Measurements from ENCODE around the gene AMDHD2.
"Not testable (repeated sequence)": the region's sequence is repeated elsewhere in the genome, so short reads cannot be mapped to it uniquely, and the experiment has no call there.

AMDHD2 gene, protein sequence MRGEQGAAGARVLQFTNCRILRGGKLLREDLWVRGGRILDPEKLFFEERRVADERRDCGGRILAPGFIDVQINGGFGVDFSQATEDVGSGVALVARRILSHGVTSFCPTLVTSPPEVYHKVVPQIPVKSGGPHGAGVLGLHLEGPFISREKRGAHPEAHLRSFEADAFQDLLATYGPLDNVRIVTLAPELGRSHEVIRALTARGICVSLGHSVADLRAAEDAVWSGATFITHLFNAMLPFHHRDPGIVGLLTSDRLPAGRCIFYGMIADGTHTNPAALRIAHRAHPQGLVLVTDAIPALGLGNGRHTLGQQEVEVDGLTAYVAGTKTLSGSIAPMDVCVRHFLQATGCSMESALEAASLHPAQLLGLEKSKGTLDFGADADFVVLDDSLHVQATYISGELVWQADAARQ

GRCh38 chr16:2520097-2520783 lies at the start of gene AMDHD2:
Gene AMDHD2, plus strand, starts transcription at chr16:2520371. Its CDS starts 88 bp downstream, at chr16:2520459.
- peak; percentile 86 for DNase-seq

DNA sequence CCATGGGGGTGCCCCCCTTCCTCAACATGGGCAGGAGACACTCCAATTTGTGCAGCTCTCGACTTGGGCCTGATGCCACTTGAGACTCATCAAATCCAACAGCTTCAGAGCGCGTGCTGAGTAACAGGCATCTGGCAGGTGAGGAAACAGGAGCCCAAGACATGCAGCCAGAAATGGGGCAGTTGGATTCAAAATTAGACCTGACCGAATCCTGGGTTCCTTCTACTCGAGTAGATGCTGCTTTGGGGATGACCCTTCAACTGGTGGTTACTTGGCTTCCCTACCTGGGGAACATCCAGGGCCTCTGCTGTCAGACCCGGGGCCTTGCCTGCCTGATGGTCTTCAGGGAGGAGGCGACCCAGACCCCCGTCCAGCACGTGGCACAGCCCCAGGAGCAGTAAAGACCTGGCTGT lies 49.6 kb upstream of the AMDHD2 start:
- DNase-seq: no peak

DNA sequence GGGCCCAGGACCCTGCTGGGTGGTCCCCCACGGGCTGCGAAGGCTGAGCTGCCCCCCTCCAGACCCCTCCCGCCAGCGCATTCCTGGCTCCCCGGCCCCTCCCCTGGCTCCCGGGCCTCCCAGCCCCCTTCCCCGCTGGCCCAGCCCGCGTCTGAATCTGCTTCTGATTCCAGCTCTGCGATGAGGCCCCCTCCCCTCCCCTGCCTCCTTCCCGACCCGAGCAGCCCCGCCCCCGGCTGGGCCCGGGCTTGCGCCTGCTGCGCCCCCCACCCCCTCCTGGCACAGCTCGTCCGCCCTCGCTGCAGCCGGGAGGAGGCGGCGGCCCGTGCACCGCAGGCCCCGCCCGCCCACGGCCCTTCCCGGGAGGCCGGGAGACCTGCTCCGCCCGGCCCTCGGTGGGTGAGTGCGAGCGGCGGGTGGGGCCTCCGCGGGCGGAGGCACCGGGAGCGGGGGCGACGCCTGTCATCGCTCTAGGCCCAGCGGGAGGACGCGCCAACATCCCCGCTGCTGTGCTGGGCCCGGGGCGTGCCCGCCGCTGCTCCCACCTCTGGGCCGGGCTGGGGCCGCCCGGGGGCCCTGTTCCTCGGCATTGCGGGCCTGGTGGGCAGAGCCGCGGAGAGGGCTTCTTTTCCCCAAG lies 49.0 kb upstream of the AMDHD2 start, which contains the start of gene NTN3:
TSS of gene NTN3 (plus strand) at position 282 of the 637 bp plus-strand sequence. CDS start 405 bp downstream, outside the sequence.
- no peak for DNase-seq

DNA sequence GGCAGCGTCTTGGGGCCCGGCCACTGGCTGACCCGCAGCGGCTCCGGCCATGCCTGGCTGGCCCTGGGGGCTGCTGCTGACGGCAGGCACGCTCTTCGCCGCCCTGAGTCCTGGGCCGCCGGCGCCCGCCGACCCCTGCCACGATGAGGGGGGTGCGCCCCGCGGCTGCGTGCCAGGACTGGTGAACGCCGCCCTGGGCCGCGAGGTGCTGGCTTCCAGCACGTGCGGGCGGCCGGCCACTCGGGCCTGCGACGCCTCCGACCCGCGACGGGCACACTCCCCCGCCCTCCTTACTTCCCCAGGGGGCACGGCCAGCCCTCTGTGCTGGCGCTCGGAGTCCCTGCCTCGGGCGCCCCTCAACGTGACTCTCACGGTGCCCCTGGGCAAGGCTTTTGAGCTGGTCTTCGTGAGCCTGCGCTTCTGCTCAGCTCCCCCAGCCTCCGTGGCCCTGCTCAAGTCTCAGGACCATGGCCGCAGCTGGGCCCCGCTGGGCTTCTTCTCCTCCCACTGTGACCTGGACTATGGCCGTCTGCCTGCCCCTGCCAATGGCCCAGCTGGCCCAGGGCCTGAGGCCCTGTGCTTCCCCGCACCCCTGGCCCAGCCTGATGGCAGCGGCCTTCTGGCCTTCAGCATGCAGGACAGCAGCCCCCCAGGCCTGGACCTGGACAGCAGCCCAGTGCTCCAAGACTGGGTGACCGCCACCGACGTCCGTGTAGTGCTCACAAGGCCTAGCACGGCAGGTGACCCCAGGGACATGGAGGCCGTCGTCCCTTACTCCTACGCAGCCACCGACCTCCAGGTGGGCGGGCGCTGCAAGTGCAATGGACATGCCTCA lies 48.3 kb upstream of the AMDHD2 start:
- DNase-seq: no peak

GRCh38 chr16:2472488-2472864 lies 47.7 kb upstream of the AMDHD2 start:
- DNase-seq: no peak

DNA sequence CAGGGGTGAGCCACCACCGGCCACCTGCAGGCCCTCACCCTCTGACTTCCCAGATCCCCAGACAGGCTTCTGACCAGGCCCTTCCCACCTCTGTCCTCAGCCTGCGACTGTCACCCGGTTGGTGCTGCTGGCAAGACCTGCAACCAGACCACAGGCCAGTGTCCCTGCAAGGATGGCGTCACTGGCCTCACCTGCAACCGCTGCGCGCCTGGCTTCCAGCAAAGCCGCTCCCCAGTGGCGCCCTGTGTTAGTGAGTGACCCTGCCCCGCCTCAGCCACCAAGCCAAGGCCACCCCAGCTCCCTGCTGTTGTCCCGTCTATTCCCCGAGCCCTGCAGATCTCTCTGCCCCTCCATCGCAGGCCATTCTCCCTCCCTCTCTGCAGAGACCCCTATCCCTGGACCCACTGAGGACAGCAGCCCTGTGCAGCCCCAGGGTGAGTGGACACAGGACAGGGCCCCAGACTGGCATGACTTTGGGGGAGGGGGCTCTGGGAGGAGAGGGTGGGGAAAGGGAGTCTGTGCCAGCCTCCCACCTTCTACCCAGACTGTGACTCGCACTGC lies 47.2 kb upstream of the AMDHD2 start:
- DNase-seq: no peak

DNA sequence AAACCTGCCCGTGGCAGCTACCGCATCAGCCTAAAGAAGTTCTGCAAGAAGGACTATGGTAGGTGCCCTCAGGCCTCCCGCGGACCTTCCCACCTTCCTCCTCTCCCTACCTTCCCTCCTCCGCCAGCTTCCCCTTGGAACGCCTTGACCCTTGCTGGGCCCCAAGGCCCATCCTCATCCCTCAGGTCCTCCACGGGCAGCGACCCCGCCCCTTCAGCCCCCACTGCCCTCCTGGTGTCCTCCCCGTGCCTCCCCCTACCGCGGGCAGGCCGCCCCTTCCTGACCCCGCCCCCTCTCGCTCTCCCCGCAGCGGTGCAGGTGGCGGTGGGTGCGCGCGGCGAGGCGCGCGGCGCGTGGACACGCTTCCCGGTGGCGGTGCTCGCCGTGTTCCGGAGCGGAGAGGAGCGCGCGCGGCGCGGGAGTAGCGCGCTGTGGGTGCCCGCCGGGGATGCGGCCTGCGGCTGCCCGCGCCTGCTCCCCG lies 46.7 kb upstream of the AMDHD2 start:
- DNase-seq: peak; percentile 12

DNA sequence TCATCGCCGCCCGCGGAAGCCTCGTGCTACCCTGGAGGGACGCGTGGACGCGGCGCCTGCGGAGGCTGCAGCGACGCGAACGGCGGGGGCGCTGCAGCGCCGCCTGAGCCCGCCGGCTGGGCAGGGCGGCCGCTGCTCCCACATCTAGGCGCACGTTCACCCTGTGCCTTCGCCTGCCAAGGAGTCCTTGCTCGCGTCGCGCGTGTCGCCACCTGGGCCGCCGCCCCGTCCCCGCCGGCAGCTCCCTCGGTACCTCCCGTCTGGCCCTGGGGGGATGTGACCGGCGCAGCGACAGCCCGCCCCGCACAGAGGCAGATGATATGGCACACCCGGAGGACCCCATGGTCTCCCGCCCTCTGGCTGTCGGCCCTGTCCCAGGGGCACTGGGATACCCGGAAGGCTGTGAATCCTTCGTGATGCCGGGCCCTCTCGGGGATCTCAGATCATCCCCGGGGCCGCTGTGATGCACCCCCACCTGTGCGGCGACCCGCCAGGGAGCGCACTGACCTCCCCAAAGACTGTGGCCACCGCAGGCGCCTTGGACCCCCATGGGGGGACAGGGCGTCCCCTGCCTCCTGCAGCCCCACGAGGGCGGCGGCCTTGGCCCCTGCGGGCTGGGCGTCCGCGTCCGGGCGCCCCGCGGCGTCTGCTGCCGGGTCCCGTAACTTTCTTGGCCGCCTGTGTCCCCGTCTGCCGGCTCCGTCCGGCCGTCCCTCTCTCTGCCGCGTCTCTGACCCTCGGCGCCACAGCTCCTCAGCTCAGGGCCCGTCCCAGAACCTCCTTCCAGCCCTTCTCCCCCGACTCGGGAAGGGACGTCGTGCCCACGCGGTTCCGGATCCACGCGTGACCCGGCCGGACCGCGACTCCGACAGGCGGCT lies 45.9 kb upstream of the AMDHD2 start:
- DNase-seq: peak; percentile 48

DNA sequence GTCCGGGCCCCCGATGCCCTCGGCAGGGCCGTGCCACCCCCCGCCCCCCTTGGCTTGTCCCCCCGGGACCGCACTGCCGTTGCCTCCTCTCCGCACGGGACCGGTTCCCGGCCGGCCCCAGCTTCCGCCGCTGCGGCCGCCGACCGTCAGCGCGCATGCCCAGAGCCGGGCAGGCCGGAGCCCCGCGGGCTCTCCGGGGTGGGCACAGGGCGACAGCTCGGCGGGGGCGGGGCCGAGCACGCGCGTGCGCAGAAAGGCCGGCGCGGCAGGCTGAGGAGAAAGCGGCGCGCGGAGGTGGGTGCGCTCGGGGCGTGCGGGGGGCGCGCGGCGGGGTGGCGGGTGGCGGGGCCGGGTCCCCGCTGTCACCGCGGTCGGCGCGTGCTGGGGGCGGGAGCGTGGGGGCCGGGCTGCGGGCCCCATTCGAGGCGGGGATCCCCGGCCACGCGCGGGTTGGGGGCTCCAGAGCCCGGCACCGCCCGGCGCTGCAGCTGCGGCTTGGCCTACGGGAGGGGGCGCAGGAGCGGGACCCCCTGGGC lies 45.2 kb upstream of the AMDHD2 start, which contains the start of gene TBC1D24:
TSS of gene TBC1D24 (plus strand) at position 251 of the 536 bp plus-strand sequence. CDS start 21,022 bp downstream, outside the sequence.
- DNase-seq: peak; percentile 73

DNA sequence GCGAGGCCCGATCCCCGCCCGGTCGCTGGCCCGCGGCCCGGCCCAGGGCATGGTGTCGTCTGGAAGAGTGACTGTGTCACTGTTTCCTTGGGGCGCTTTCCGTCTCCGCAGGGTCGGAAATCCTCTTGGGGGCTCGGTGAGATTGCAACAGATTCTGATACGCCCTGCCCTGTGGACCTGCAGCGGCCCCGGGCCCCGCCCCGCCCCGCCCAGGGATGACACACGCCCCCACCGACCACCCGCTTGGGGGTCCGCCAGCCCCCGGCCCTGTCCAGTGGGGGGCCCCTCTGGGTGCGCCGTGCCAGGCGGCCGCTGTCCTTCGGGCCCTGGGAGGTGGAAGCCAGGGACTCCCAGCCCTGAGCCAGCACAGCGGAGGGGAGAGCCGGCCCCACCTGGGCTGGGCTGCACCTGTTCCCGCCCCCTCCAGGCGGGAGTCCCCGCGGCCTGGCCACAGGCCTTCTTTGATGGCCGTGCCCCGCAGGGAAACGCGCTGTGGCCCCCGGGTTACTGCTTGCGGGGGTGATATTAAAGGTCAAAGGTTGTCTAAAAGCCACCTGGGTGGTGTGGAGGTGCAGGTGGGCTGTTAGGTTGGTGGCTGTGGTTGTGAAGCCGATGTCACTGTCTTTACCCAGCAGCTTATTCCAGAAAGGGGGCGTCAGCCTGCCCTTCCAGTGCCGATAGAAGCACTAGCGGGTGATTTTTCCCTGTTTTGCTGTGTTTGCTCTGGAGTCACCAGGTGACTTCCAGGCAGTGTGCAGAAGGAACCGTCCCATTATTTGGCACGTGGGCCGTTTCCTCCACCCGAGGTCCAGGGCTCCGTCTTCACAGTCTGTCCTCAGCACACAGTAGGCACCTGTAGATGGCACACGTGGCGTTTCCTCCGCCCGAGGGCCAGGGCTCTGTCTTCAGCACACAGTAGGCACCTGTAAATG lies 44.5 kb upstream of the AMDHD2 start:
- peak; percentile 18 for DNase-seq

- no peak for DNase-seq
Measured at GRCh38 chr16:2476345-2476720, 43.8 kb upstream of the AMDHD2 start.

DNA sequence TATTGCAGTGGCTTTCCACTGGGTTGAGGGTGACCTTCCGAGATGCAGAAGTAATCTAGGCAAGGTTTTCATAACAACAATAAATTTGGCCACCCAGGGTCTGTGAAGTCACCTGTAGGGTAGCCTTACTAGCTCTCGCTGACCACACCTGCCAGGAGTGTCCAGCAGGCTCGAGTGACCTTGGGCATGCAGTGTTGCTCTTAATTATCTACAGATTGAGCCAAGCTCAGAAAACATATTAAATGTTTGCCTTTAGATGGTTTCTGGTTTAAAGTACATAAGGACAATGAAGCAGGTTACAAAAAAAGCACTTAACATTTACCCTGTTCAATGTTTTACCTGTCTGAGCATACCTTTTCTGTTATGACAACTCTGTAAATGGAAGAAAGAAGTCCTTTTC lies 43.4 kb upstream of the AMDHD2 start:
- no peak for DNase-seq

DNA sequence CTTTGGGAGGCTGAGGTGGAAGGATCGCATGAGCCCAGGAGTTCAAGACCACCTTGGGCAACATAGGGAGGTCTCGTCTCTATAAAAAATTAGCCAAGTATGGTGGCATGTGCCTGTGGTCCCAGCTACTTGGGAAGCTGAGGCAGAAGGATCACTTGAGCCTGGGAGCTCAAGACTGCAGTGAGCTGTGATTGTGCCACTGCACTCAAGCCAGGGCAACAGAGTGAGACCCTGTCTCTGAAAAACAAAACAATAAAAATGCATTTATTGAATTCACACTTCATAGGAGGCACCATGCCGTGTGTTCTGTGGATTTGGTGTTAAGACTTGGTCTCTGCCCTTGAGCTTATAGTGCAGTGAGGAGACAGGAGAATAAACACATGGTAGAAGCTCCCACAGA lies 42.8 kb upstream of the AMDHD2 start:
- no peak for DNase-seq

GRCh38 chr16:2478279-2478678 lies 41.9 kb upstream of the AMDHD2 start:
- DNase-seq: no peak

DNA sequence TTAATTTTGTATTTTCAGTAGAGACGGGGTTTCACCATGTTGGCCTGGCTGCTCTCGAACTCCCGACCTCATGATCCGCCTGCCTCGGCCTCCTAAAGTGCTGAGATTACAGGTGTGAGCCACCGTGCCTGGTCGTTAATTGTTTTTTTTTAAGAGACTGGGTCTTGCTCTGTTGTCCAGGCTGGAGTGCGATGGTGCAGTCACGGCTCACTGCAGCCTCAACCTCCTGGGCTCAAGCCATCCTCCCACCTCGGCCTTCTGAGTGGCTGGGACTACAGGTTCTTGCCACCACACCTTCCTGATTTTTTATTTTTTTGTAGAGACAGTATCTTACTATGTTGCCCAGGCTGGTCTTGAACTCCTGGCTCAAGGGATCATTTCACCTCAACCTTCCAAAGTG lies 40.2 kb upstream of the AMDHD2 start:
- not testable (repeated sequence) for DNase-seq

GRCh38 chr16:2480948-2481347 lies 39.2 kb upstream of the AMDHD2 start:
- no peak for DNase-seq

GRCh38 chr16:2481676-2482075 lies 38.5 kb upstream of the AMDHD2 start:
- no peak for DNase-seq

DNA sequence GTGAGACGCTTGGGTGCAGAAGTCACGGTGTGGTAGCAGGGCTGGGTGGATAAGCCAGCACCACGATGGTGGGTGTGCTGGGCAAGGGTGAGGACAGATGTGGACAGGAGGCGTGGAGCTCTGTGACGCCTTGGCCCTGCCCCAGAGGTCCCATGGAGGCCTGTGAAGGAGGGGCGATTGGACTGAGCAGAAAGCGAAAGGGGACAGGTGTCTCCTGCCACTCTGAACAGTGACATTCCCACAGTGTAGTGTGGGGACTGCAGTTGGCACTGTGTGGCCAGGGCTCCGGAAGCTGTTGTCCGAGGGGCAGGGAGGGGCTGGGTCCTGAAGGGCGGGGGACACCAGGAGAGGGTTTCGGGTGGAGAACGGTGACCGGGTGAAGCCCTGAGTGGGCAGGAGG lies 37.9 kb upstream of the AMDHD2 start:
- DNase-seq: no peak

DNA sequence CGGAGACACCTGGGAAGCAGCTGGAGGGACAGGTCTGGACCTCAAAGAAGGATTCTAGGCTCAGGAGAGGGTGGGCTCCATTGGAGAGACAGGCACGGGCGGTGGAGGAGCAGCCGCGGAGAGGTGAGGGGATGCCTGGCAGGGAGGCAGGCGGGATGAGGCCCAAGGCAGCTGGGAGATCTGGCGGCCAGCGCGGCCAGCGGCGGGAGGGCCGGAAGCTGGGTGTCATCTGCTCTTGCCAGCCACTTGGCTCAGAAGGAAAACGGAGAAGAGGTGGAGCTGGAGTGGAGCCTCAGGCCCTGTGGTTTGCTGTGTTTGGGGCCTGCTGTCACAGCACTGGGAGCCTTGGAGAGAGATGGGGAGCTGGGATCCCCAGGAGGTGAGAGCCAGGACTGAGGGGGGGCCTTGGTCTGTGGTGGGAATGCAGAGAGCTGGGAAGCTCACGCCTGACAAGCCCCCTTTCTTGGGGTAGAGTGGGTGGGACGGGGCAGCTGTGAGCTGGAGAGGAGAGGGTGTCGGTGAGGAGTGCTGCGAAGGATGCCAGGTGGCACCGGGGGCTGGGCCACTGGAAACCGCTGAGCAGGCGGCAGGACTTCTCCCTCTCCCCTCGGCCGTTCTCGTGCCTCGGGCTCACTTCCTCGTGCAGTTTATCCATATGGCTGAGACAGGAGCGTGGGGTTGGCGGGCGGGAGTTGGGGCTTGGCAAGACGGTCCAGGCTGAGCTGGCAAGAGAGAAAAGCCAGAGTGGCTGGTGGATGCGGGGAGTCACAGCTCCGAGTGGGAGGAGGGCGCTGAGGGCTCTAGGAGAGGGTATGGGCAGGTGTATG lies 37.2 kb upstream of the AMDHD2 start:
- no peak for DNase-seq

Measured in CD4-positive, alpha-beta T cell treated with Interleukin-4 for 4 hours (primary cell).